ENCODE data around the gene HIPK3.
"Not testable (repeated sequence)": the region's sequence is repeated elsewhere in the genome, so short reads cannot be mapped to it uniquely, and the experiment has no call there.

Gene HIPK3

DNA sequence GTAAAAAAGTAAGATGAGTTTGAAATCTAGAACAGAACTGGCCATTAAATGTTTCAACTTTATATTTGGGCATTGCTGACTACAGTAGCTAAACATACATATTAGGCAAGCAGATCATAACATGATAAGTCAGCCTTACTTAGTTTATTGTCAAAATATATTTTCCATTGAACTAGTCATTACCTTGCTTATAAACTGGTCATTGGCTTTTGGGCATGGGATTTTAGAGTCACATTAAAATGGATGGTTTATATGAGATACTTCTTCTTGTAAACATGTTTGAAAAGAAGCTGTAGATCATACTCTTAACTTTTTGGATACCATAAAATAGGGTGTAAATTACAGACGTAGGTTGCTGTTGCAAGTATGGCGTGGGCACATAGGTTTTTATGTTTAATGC, 2.7 kb downstream of the HIPK3 start:
- DNase-seq = no peak

- not testable (repeated sequence) for DNase-seq
Observed at GRCh38 chr11:33261350-33261749, 4.2 kb downstream of the HIPK3 start.

DNA sequence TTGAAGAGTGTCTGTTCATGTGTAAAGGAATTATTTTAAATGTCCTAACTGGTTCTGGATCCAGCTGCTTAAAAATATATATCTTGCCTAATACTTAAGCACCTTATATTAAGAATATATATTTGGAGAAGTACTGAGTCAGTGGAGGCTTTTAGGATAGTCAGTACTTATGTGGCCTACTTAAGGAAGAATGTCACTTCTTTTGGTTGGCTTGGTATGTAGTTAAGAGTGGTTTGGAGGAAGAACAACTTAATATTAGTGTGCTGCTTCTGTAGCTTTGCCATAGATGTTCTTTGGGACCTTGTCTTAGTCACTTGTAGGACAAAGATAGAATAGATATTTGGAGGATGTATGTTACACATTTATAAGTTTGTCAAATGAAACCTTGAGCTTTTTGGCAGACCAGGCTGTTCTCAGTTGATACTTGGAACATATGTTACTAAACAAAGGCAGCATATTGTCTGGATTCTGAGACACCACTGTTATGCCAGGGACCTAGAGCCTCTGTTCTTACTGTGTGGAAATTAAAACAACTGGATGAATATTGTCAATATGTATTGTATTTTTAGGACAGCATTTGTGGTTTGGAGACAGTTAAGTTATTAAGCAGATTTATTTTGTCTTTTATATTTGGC, 4.9 kb downstream of the HIPK3 start:
- no peak for DNase-seq

DNA sequence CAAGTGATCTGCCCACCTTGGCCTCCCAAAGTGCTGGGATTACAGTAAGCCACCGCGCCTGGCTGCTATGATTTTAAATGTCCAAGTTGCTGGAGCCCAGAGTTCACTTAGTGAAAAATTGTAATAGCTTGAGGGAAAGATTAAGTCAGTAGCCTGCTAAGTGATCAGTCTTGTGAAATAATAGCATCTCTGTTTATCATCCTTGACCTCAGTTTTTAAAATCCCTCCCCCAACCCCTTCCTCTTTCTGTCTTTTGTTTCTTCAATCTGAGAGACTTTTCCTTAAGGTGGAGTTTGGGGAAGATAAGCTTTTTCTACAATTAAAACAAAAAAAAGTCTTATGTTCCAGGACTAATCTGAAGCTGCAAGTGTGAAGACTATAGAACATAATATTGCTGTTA, 6.4 kb downstream of the HIPK3 start:
- no peak for DNase-seq

DNA sequence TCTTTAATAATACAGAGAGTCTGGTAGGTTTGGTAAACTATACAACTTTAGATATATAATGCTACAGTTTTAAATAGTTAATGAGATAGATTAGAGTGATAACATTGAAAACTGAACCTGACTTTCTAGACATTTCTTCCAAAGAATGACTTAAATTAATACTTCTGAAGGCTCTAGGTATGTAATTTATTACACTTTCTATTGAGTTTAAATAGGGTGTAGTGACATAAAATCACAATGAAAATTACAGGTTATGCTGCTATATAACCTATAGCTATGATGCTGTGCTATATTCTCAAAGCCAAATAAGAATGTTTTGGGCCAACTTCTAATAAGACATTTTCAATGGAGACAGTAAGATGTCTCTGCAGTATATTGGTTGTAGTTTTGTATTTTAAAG, 7.7 kb downstream of the HIPK3 start:
- no peak for DNase-seq

- no peak for DNase-seq
Observed at GRCh38 chr11:33266393-33267215, 9.4 kb downstream of the HIPK3 start.

GRCh38 chr11:33268945-33269540, 11.9 kb downstream of the HIPK3 start:
- DNase-seq = no peak

DNA sequence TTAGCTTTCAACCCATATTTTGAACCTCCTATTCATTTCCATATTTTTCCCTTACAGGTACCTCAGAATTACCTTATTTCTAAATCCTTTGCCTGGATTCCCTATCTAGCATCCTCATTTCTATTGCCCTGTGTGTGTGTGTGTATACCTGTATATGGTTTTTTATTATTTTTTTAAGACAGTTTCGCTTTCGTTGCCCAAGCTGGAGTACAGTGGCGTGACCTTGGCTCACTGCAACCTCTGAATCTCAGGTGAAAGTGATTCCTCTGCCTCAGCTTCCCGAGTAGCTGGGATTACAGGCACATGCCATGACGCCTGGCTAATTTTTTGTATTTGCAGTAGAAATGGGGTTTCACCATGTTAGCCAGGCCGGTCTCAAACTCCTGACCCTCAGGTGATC, 12.6 kb downstream of the HIPK3 start:
- DNase-seq = no peak

GRCh38 chr11:33271059-33271458, 13.9 kb downstream of the HIPK3 start:
- DNase-seq = no peak

DNA sequence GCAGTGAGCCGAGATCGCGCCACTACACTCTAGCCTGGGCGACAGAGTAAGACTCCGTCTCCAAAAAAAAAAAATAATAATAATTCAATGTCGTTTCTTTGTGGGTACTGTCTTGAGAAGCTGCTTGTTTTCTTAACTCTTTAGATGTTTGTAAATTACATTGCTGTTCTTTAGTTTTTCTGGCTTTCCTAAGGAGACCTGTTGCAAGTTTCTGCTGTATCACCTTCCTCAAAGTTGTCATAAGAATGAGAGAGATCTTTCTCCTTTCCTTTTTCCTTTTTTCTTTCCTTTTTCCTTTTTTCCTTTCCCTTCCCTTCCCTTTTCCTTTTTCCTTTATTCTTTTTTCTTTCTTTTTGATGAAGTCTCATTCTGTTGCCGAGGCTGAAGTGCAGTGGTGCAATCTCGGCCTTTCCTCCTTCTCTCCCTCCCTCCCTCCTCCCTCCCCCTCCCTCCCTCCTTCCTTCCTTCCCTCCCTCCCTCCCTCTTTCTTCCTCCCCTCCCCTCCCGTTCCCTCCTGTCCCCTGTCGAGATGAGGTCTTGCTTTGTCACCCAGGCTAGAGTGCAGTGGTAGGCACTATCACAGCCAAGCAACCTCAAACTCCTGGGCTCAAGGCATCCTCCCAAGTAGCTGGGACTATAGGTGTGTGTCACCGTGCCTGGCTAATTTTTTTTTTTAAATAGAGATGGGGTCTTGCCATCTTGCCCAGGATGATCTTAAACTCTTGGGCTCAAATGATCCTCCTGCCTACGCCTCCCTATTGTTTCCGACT, 15.3 kb downstream of the HIPK3 start:
- no peak for DNase-seq

- no peak for DNase-seq
Observed at GRCh38 chr11:33273656-33274055, 16.5 kb downstream of the HIPK3 start.

DNA sequence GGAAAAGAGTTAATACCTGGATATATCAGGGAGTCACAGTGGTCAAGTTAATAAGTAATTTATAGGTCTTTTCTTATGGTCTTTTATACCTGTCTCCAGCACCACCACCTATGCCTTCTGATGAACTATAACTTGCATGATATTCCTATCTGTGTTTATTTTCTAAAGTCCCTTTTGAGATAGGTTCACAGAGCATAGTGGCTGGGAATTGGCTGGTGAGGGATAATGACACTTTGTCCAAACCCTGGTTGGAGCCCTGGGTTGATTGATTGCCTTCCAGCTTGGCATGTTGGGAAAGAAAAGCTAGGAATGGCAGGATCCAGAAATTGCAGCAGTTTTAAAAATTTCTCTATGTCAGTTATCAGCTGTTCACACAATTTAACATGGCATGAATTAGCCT, 23.2 kb downstream of the HIPK3 start:
- DNase-seq = no peak

GRCh38 chr11:33281758-33282157, 24.6 kb downstream of the HIPK3 start:
- DNase-seq = no peak

DNA sequence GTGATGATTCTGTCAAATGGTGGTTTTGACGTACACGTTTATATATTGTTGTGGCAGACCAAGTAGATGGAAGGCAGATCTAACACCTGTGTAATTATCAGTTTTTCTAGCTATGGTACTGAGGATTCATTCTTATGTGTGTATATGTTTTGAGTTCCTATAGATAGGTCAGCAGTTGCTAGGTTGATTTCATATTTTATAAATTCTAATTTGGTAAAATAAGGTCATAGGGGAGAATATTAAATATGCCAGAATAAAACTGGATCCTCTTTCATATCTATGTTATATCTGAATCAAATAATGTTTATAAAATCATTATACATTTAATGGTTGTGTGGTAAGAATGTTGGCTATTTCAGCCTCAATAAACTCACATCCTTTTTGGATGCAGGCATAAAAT, 27.6 kb downstream of the HIPK3 start:
- DNase-seq = no peak

DNA sequence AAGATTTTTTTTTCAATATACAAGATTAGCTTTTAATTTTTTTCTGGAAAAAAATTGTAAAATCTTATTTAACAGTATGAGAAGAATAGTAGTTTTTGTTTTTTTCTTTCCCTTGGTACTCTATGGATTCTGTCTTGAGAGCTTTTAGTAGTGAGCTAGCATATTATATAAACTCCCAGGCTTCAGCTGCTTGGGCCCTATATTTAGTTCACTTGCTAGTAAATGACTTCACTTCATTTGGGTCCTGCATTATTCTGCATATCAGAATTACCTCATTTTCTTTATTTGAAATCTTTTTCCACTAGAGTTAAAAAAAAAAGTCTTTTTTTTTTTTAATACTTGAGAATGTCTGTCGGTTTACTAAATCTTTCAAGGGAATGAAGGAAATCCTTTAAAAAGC, 33.1 kb downstream of the HIPK3 start:
- DNase-seq = no peak

- no peak for DNase-seq
Observed at GRCh38 chr11:33291004-33291777, 34.0 kb downstream of the HIPK3 start.

- DNase-seq = no peak
Observed at GRCh38 chr11:33292311-33292710, 35.1 kb downstream of the HIPK3 start.

GRCh38 chr11:33294224-33294623, 37.0 kb downstream of the HIPK3 start:
- DNase-seq = no peak

- DNase-seq = no peak
Observed at GRCh38 chr11:33294797-33295196, 37.6 kb downstream of the HIPK3 start.

- no peak for DNase-seq
Observed at GRCh38 chr11:33296695-33297094, 39.5 kb downstream of the HIPK3 start.

DNA sequence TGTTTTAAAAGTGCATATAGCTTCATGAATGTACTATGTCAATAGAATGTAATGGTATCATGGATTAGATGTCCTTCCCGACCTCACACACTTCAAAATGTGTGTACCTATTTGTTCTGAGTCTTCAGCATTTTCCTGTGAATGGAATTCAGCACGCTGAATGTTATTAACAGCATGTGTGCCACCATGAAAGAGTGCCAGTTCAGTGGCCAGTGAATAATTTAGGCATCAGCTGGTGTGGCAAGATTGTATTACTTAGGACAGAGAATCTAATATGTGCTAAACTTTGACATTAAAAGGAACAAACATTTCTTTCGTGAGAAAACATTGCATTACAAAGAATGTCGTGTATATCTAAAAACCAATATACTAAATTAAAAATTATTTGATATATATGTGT, 46.4 kb downstream of the HIPK3 start:
- DNase-seq = no peak

GRCh38 chr11:33306821-33307220, 49.6 kb downstream of the HIPK3 start:
- DNase-seq = not testable (repeated sequence)

GRCh38 chr11:33307984-33308383, 50.8 kb downstream of the HIPK3 start:
- DNase-seq = no peak
